Dendritic cell treated with granulocyte-macrophage colony-stimulating factor and Interleukin-4, amounts not matched to agents 40 ng/mL and 50 ng/mL, for 4 days (primary cell): ENCODE results near the gene UBE2A.

Experiments
- H3K27ac Mint-ChIP-seq: one replicate; pipeline ENCODE4 v1.8.0; 2022; ENCODE audit warnings: mild to moderate bottlenecking, mixed read lengths
- H3K27me3 Mint-ChIP-seq: one replicate; pipeline ENCODE4 v1.8.0; 2022; ENCODE audit warnings: mild to moderate bottlenecking, mixed read lengths
- H3K36me3 Mint-ChIP-seq: one replicate; pipeline ENCODE4 v1.8.0; 2022; ENCODE audit warnings: low read depth, mixed read lengths
- H3K4me1 Mint-ChIP-seq: one replicate; pipeline ENCODE4 v1.8.0; 2022; ENCODE audit warnings: low read depth, mixed read lengths
- H3K4me3 Mint-ChIP-seq: one replicate; pipeline ENCODE4 v1.8.0; 2022; ENCODE audit warnings: mild to moderate bottlenecking, moderate library complexity, mixed read lengths
- H3K9me3 Mint-ChIP-seq: one replicate; pipeline ENCODE4 v1.8.0; 2022; ENCODE audit warnings: mixed read lengths
- intact Hi-C: fragments of 100-400 bp; cut with micrococcal nuclease; formaldehyde crosslinking; loops from one replicate; pipeline ENCODE4 v1.15.0; 2022

UBE2A gene

DNA sequence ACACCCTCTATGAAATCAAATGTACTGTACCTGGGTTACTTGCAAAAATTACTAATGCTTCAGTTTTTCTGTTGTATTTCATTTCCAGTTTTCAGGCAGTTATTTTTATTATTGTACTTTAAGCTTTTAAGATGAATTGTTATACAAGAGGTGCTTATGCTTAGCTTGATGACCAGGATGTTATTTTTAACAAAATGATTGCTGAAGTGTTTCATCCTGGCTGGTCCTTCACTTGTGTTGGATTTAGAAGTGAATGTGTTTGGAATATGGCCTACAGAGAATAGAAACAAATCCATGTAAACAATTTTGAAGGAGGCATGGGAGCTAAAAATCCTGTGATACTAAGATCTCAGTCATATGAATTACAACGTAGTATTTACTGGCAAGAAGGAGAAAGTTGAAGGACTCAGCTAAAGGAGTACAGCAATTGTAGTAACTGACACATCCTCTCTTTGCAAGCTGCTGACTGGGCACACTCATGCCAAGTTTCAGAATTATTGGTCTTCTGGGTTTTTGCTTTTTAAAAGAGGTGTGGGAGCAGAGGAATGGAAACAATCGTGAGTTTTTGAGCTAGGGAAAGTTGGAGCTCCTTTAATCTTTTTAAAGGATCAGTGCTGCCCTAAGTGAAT, 9.2 kb downstream of the UBE2A start:
- Mint-ChIP-seq H3K4me3 (no peak overlapping the region), H3K27me3 (no peaks in the 10 kb centered on the region), H3K27ac (no peak overlapping the region), H3K9me3 (no peaks in the 10 kb centered on the region), H3K36me3 (peaks cover 12% of the 10 kb centered on the region), H3K4me1 (no peaks in the 10 kb centered on the region)
- intact Hi-C loops: no loop called here

GRCh38 chrX:119589810-119590209, 15.4 kb downstream of the UBE2A start:
- Mint-ChIP-seq H3K4me1 (no peaks in the 10 kb centered on the region), H3K9me3 (no peaks in the 10 kb centered on the region), H3K4me3 (no peak overlapping the region), H3K27me3 (no peaks in the 10 kb centered on the region), H3K36me3 (peaks cover 49% of the 10 kb centered on the region), H3K27ac (no peak overlapping the region)
- intact Hi-C loops: no loop called here

GRCh38 chrX:119602701-119603255, 28.4 kb downstream of the UBE2A start:
- Mint-ChIP-seq H3K4me3 (no peak overlapping the region), H3K4me1 (peaks cover 17% of the 10 kb centered on the region), H3K27ac (no peak overlapping the region), H3K27me3 (no peaks in the 10 kb centered on the region), H3K36me3 (peaks cover 13% of the 10 kb centered on the region), H3K9me3 (no peaks in the 10 kb centered on the region)
- intact Hi-C loops: no loop called here

DNA sequence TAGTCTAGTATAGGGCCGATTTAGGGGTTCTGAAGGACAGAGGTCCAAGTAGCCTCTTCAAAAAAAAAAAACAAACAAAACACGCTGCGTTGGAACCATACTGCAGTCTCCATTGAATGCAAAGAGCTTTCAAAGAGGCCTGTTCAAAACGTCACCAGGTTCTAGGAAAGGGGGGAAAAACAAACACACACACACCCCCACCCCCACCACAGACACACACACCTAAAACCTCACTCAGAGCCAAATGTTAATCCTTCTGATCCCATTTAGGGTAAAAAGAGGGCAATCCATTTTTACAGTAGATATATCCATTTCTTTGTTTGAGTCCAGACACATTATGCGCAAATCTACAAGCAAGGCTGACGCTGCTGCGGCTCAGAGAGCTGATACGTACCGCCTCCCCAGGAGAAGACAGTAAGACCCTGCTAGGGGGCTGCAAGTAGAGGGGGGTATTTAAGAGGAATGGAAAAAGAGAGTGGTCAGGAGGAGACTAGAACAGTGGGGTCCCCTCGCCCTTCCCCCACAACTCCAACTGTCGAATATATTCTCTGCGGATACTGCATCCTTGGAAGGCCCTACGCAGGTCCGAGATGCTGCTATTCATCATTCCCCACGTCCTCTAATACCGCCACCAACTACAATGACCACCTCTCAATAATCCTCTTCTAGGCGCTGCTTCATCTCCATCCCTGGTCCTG, 30.6 kb downstream of the UBE2A start:
- peak overlapping the region; percentile 97 for H3K4me3 Mint-ChIP-seq
- peaks cover 13% of the 10 kb centered on the region for H3K36me3 Mint-ChIP-seq
- intact Hi-C loops: loop anchor here (5.0 kb wide), 1 partner anchor 87 kb away; the partner anchor contains the start of gene SEPTIN6
- peak overlapping the region; percentile 86 for H3K27ac Mint-ChIP-seq
- no peaks in the 10 kb centered on the region for H3K9me3 Mint-ChIP-seq
- H3K27me3 Mint-ChIP-seq: no peaks in the 10 kb centered on the region
- H3K4me1 Mint-ChIP-seq: peaks cover 17% of the 10 kb centered on the region

DNA sequence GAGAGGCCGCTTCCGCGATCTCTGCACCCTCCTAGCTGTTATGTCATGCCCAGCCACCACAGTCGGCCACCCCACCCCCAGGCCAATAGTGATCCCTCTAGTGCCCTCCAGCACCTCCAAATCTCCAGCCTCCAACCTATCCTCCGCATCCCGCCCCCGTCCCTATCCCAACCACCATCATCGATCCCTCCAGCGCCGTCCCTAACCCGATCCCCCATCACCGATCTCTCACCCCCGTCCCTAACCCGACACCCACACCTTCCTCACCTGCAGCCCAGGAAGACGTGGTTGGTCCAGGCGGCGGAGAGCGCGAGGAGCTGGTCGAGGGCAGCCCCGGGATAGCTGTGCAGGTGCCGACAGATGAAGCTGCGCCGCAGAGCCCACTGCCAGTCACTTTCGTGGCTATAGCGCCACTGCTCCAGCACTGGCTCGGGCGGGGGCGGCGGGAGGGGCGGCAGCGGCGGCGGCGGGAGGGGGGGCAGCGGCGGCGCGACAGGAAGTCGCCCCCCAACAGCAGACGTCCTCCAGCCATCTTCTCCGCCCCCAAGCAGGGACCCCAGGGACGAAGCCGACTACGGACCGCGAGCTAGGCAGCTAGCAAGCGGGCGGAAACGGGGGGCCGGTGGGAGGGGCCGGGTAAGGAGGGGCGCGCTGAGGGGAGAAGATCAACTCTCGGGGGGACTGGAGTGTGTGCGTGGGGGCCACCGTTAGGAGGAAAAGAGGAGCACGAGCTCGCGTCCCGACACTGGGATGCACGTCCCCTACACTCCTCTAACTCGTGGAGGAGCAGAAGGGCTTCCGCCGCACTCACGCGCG, 31.3 kb downstream of the UBE2A start:
- Mint-ChIP-seq H3K27me3 (no peaks in the 10 kb centered on the region), H3K4me1 (peaks cover 17% of the 10 kb centered on the region), H3K4me3 (peak overlapping the region; percentile 97), H3K9me3 (no peaks in the 10 kb centered on the region), H3K27ac (peak overlapping the region; percentile 86), H3K36me3 (peaks cover 12% of the 10 kb centered on the region)
- intact Hi-C loops: loop anchor here (5.0 kb wide), 1 partner anchor 87 kb away; the partner anchor contains the start of gene SEPTIN6

- peaks cover 17% of the 10 kb centered on the region for H3K4me1 Mint-ChIP-seq
- peaks cover 4% of the 10 kb centered on the region for H3K36me3 Mint-ChIP-seq
- H3K27me3 Mint-ChIP-seq: no peaks in the 10 kb centered on the region
- H3K4me3 Mint-ChIP-seq: peak within 1 kb of the TSS; percentile 97
- H3K27ac Mint-ChIP-seq: peak within 1 kb of the TSS; percentile 86
- H3K9me3 Mint-ChIP-seq: no peaks in the 10 kb centered on the region
- intact Hi-C loops: loop anchor here (5.0 kb wide), 1 partner anchor 86 kb away; the partner anchor contains the start of gene SEPTIN6
These were observed 32.1 kb downstream of the UBE2A start, which contains the start of gene NKRF for GRCh38 chrX:119606280-119607017. TSS of gene NKRF (minus strand) at chrX:119606424.

DNA sequence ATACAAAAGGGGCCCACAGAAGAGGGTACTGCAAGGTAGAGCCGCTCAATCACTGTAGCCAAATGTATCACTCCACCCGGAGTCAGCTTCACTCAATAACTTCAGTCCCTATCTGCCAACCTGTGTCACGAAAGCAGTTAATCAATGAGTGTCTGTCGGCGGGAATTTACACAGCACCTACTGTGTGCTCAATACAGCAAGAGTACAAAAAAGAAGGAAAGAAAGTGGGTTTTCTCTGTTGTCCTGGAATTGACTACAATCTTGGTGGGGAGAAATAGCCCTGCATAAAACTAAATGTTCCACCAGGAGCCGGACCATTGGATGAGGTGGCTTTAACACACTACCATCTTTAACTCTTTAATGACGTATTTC, 32.6 kb downstream of the UBE2A start:
- Mint-ChIP-seq H3K4me1 (peaks cover 17% of the 10 kb centered on the region), H3K36me3 (no peaks in the 10 kb centered on the region), H3K27ac (peak overlapping the region; percentile 86), H3K4me3 (no peak overlapping the region), H3K27me3 (no peaks in the 10 kb centered on the region), H3K9me3 (no peaks in the 10 kb centered on the region)
- intact Hi-C loops: loop anchor here (5.0 kb wide), 1 partner anchor 85 kb away; the partner anchor contains the start of gene SEPTIN6

GRCh38 chrX:119614776-119615175, 40.4 kb downstream of the UBE2A start:
- Mint-ChIP-seq H3K27ac (no peak overlapping the region), H3K4me3 (no peak overlapping the region)
- intact Hi-C loops: loop anchor here (10.0 kb wide), 1 partner anchor 110 kb away; no protein-coding TSS in a partner anchor

DNA sequence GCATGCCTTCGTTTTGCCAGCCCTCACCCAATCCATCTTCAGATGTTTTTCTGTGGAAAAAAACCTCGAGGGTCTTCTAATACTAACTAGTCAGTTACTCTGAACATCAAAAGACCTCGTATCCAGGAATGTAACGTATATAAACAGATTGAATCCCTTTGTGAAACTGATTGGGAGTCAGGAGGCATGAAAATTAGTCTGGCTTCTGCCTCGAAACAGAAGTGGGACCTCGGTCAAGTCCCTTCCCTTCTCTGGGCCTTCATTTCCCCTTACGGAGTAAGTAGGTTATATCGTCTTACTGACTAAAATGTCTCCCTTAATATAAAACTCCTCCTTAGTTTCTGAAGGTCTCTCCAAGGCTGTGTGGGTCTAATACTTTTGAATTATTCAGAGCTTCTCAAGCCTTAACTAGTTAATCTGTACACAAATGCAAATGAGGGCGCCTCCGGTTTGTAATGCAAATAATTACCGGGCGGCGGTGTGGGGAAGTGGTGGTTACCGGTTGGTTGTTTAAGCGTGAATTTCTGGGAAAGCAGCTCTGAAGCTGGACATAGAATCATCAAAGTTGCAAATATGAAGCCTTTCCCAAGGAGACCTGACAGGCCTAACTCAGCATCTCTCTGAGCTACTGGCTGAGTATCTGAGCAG, 43.3 kb downstream of the UBE2A start:
- H3K4me3 Mint-ChIP-seq: peak overlapping the region; percentile 17
- intact Hi-C loops: loop anchor here (10.0 kb wide), 1 partner anchor 107 kb away; no protein-coding TSS in a partner anchor
- H3K27ac Mint-ChIP-seq: peak overlapping the region; percentile 87
- peaks cover 33% of the 10 kb centered on the region for H3K4me1 Mint-ChIP-seq
- no peaks in the 10 kb centered on the region for H3K27me3 Mint-ChIP-seq
- no peaks in the 10 kb centered on the region for H3K9me3 Mint-ChIP-seq
- H3K36me3 Mint-ChIP-seq: peaks cover 6% of the 10 kb centered on the region

More at GRCh38 chrX:119614776-119615175, 40.4 kb downstream of the UBE2A start:
- H3K27me3 Mint-ChIP-seq: no peaks in the 10 kb centered on the region
- no peaks in the 10 kb centered on the region for H3K9me3 Mint-ChIP-seq
- H3K36me3 Mint-ChIP-seq: peaks cover 6% of the 10 kb centered on the region
- H3K4me1 Mint-ChIP-seq: peaks cover 30% of the 10 kb centered on the region

- peaks cover 32% of the 10 kb centered on the region for H3K4me1 Mint-ChIP-seq
- peak overlapping the region; percentile 40 for H3K4me3 Mint-ChIP-seq
- H3K27me3 Mint-ChIP-seq: no peaks in the 10 kb centered on the region
- intact Hi-C loops: loop anchor here (10.0 kb wide), 1 partner anchor 106 kb away; no protein-coding TSS in a partner anchor
- H3K36me3 Mint-ChIP-seq: peaks cover 6% of the 10 kb centered on the region
- H3K27ac Mint-ChIP-seq: peak overlapping the region; percentile 87
- no peaks in the 10 kb centered on the region for H3K9me3 Mint-ChIP-seq
These were observed 44.1 kb downstream of the UBE2A start for GRCh38 chrX:119618439-119618838.

- Mint-ChIP-seq H3K4me3 (no peak overlapping the region), H3K27ac (no peak overlapping the region), H3K36me3 (peaks cover 20% of the 10 kb centered on the region), H3K9me3 (no peaks in the 10 kb centered on the region), H3K27me3 (no peaks in the 10 kb centered on the region), H3K4me1 (peaks cover 32% of the 10 kb centered on the region)
- intact Hi-C loops: no loop called here
These were observed 48.2 kb downstream of the UBE2A start for GRCh38 chrX:119622356-119623232.

DNA sequence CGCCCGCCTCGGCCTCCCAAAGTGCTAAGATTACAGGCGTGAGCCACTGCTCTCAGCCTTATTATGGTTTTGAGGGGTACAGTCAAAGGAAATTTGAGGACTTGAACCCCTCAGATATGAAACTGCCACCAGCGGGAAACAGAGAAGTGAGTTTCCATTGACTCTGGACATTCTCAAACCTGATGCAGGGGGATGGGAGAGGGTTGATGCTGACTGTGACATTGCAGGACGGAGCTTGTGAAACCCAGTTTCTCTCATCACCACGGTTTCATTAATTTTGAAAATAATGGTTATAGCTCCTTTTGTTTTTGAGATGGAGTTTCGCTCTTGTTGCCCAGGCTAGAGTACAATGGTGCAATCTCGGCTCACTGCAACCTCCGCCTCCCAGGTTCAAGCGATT, 50.1 kb downstream of the UBE2A start:
- H3K36me3 Mint-ChIP-seq: peaks cover 34% of the 10 kb centered on the region
- H3K27ac Mint-ChIP-seq: no peak overlapping the region
- peaks cover 19% of the 10 kb centered on the region for H3K4me1 Mint-ChIP-seq
- no peaks in the 10 kb centered on the region for H3K9me3 Mint-ChIP-seq
- intact Hi-C loops: no loop called here
- no peaks in the 10 kb centered on the region for H3K27me3 Mint-ChIP-seq
- H3K4me3 Mint-ChIP-seq: no peak overlapping the region
